K562 (cell line): ENCODE measurements around the gene AAK1. TPM values are rescaled to one million over a fixed set of nuclear protein-coding genes. Genes with fewer than 3 reads are reported as not detected.
A peak's percentile ranks its signal among the peaks of the same experiment; 100 is the strongest.

Experiments
- ATAC-seq: fragments of 200-7000 bp; cut with Tn5 transposase; 3 replicates; pipeline ENCODE4 v1.9.1; 2020; ENCODE audit warnings: moderate library complexity
- BruUV-seq: library from RNA; stranded (reverse); fragments of 400-500 nt; replicated peaks from 2 replicates; lab custom pipeline; 2021; lab: Mats Ljungman, UMichigan
- CTCF ChIA-PET: fragments of 300-600 bp; formaldehyde crosslinking; extraction: SDS; loops from one replicate; lab custom pipeline; 2021; ENCODE audit warnings: low intra/inter-chr PET ratio; lab: Yijun Ruan, JAX
- POLR2A ChIA-PET: fragments of 300-600, 350-650 bp; sonication (Branson Sonifier 250); formaldehyde crosslinking; extraction: SDS; loops from one replicate; lab custom pipeline; 2021; ENCODE audit warnings: antibody characterized with exemption, inconsistent platforms; lab: Yijun Ruan, JAX
- DNase-seq, 4 experiments: peaks; one replicate each; pipeline versions ENCODE4 v3.0.0 to v3.0.0-alpha.2; 2011 to 2018; ENCODE audit warnings: low spot score in 3 of 4, mixed read lengths in 3 of 4; ENCODE audit errors: extremely low read depth in 1 of 4
- FAIRE-seq: peaks from 2 replicates; lab custom pipeline; 2011; peaks lifted over from hg19 to GRCh38; lab: Jason Lieb, UNC
- H2AFZ ChIP-seq: 2 replicates; pipeline ENCODE4 v1.6.0; 2011; ENCODE audit warnings: low read depth, low read length, control low read depth, inconsistent platforms
- H3K27ac ChIP-seq: fragments of 200-600 bp; 3 replicates; pipeline ENCODE4 v1.8.0; 2011; ENCODE audit warnings: low read depth, mild to moderate bottlenecking, control low read depth, inconsistent platforms, low read length, moderate library complexity, mixed read lengths; ENCODE audit errors: extremely low read depth
- H3K27me3 ChIP-seq, 2 experiments: fragments of 300-600 bp in 1 of 2; 2 replicates in 1 of 2; 3 replicates in 1 of 2; pipeline versions ENCODE4 v1.6.0 to v1.8.0; 2011; ENCODE audit warnings: inconsistent platforms in 2 of 2, low read length in 2 of 2, mild to moderate bottlenecking in 1 of 2, mixed read lengths in 1 of 2, moderate library complexity in 1 of 2; ENCODE audit not compliant: control insufficient read depth in 2 of 2, insufficient read depth in 2 of 2
- H3K36me3 ChIP-seq: fragments of 300-600 bp; 3 replicates; pipeline ENCODE4 v1.8.0; 2011; ENCODE audit warnings: mild to moderate bottlenecking, low read length, inconsistent platforms; ENCODE audit not compliant: control insufficient read depth, insufficient read depth
- H3K4me1 ChIP-seq, 2 experiments: fragments of 200-600 bp in 1 of 2; replicated peaks in 1 of 2; 2 replicates in 1 of 2; 3 replicates in 1 of 2; pipeline versions ENCODE4 v1.5.1 to v1.8.0; 2011; ENCODE audit warnings: inconsistent platforms in 2 of 2, low read length in 2 of 2, mild to moderate bottlenecking in 1 of 2, mixed read lengths in 1 of 2, moderate library complexity in 1 of 2; ENCODE audit not compliant: control insufficient read depth in 2 of 2, insufficient read depth in 2 of 2
- H3K4me2 ChIP-seq: 2 replicates; pipeline ENCODE4 v1.6.1; 2011; ENCODE audit warnings: low read length, control low read depth, inconsistent platforms, mixed read lengths; ENCODE audit not compliant: insufficient read depth
- H3K4me3 ChIP-seq: fragments of 200-600 bp; sonication (generic), shearing (Covaris generic); 2 replicates; pipeline ENCODE4 v1.5.1; 2016; ENCODE audit warnings: control low read depth, inconsistent platforms
- H3K79me2 ChIP-seq: fragments of 200-600 bp; 3 replicates; pipeline ENCODE4 v1.8.0; 2011; ENCODE audit warnings: low read length, inconsistent platforms; ENCODE audit not compliant: control insufficient read depth, insufficient read depth
- H3K9ac ChIP-seq, 2 experiments: 2 replicates each; pipeline versions ENCODE4 v1.6.0 to v1.6.1; 2011; ENCODE audit warnings: low read depth in 2 of 2, low read length in 2 of 2, control low read depth in 1 of 2, inconsistent platforms in 1 of 2, mild to moderate bottlenecking in 1 of 2, mixed read lengths in 1 of 2; ENCODE audit not compliant: insufficient read depth in 1 of 2
- H3K9me1 ChIP-seq: one replicate; pipeline ENCODE4 v1.6.0; 2011; ENCODE audit warnings: inconsistent platforms, mild to moderate bottlenecking, low read length, moderate library complexity; ENCODE audit not compliant: control insufficient read depth, insufficient read depth
- H3K9me3 ChIP-seq: replicated peaks from 2 replicates; pipeline ENCODE4 v1.5.1; 2011; ENCODE audit warnings: low read depth, low read length, inconsistent platforms; ENCODE audit not compliant: control insufficient read depth, insufficient read depth
- H4K20me1 ChIP-seq: replicated peaks from 2 replicates; pipeline ENCODE4 v1.6.1; 2011; ENCODE audit warnings: low read length, inconsistent platforms, mixed read lengths; ENCODE audit not compliant: control insufficient read depth, insufficient read depth
- CEBPB ChIP-seq: fragments of 450-650 bp; IDR thresholded peaks from 2 replicates; pipeline ENCODE4 v1.6.1; 2016; ENCODE audit warnings: missing genetic modification characterization, missing compliant biosample characterization
- LEF1 ChIP-seq: fragments of 450-650 bp; IDR thresholded peaks from 2 replicates; pipeline ENCODE4 v1.6.1; 2016; ENCODE audit warnings: mild to moderate bottlenecking
- MCM7 ChIP-seq, 2 experiments: fragments of 450-650 bp; IDR thresholded peaks; 2 replicates each; pipeline ENCODE4 v1.6.1; 2016 to 2018
- MXI1 ChIP-seq: IDR thresholded peaks from 2 replicates; pipeline ENCODE4 v1.6.1; 2011; ENCODE audit warnings: low read depth, mild to moderate bottlenecking, improper control_type of control experiment, low read length
- PCBP2 ChIP-seq: fragments of 200-400 bp; formaldehyde crosslinking; IDR thresholded peaks from 2 replicates; pipeline ENCODE4 v1.6.1; 2018; ENCODE audit warnings: low read length, low read depth, mild to moderate bottlenecking, moderate library complexity; ENCODE audit not compliant: poor library complexity, severe bottlenecking
- PHTF2 ChIP-seq: fragments of 250-450 bp; sonication (Bioruptor Pico); IDR thresholded peaks from 2 replicates; pipeline ENCODE4 v1.5.0; 2021; ENCODE audit warnings: mild to moderate bottlenecking
- RBM17 ChIP-seq: fragments of 200-400 bp; formaldehyde crosslinking; IDR thresholded peaks from 2 replicates; pipeline ENCODE4 v1.6.1; 2017; ENCODE audit warnings: low read depth, mild to moderate bottlenecking, low read length, borderline replicate concordance
- SAP30 ChIP-seq: fragments of 200-600 bp; sonication (generic); IDR thresholded peaks from 2 replicates; pipeline ENCODE4 v1.6.1; 2012; ENCODE audit warnings: borderline replicate concordance, low read depth, mild to moderate bottlenecking, moderate library complexity, low read length, control low read depth, inconsistent platforms; ENCODE audit not compliant: insufficient read depth, poor library complexity, severe bottlenecking
- WGBS: fragments of 100-300 bp; shearing (Covaris generic); methylation state at CpG from one replicate; pipeline ENCODE4 v1.1.6; 2016; ENCODE audit warnings: low coverage, mixed read lengths; ENCODE audit not compliant: insufficient coverage; ENCODE audit errors: missing lambda C conversion rate; 5-methylcytosine and 5-hydroxymethylcytosine counted together
- in situ Hi-C: fragments of 300-500 bp; cut with MboI; formaldehyde crosslinking; loops from 4 replicates; pipeline ENCODE4 v1.15.0; 2018; ENCODE audit warnings: inconsistent platforms, mixed read lengths
- intact Hi-C: fragments of 100-400 bp; cut with micrococcal nuclease; formaldehyde crosslinking; loops from 2 replicates; pipeline ENCODE4 v1.14.2; 2022
- polyA plus RNA-seq, 8 experiments: library from polyadenylated mRNA; depleted of rRNA in 4 of 8; stranded (reverse) in 5 of 8; unstranded in 3 of 8; fragments of >200 nt; fragmentation: Nextera tagmentation in 2 of 8; fragmentation: Illumina TruSeq in 1 of 8; extraction: Ambion mirVana in 2 of 8; extraction: Trizol in 1 of 8; gene quantifications; 2 replicates each; pipeline versions ENCODE4 v1.2.1 to v1.2.3, GENCODE V29; 2011 to 2014; ENCODE audit warnings: inconsistent platforms in 1 of 8, missing spikeins in 1 of 8
- total RNA-seq, 7 experiments: library from RNA; depleted of rRNA in 6 of 7; stranded (reverse); fragments of >200 nt in 6 of 7; fragmentation: Illumina TruSeq in 2 of 7; extraction: Trizol in 2 of 7; gene quantifications; 2 replicates each; pipeline versions ENCODE4 v1.2.1 to v1.2.3, GENCODE V29; 2011 to 2021; ENCODE audit warnings: low replicate concordance in 1 of 7
- TF ChIP-seq, protein P1 (sequence below), 2 experiments: fragments of 450-650 bp; IDR thresholded peaks; 2 replicates each; pipeline ENCODE4 v1.6.1; 2016; ENCODE audit warnings: mild to moderate bottlenecking in 2 of 2, borderline replicate concordance in 1 of 2, low read depth in 1 of 2, moderate library complexity in 1 of 2
- TF ChIP-seq, protein P2 (sequence below), 2 experiments: fragments of 450-650 bp in 1 of 2; sonication (generic) in 1 of 2; formaldehyde crosslinking in 1 of 2; IDR thresholded peaks in 1 of 2; conservative IDR thresholded peaks in 1 of 2; 2 replicates each; pipeline versions ENCODE4 v1.6.1 to v1.8.1; 2016 to 2023; ENCODE audit warnings: mild to moderate bottlenecking in 2 of 2, moderate library complexity in 2 of 2, inconsistent platforms in 1 of 2, missing genetic modification reagents in 1 of 2

AAK1 gene
- total and polyA plus RNA-seq, 9 of the 15 experiments (the other 6 are each of a cell fraction or from before 2014, with no cell fraction given), result 0.89 to 17.1 (median 6.0) TPM

DNA sequence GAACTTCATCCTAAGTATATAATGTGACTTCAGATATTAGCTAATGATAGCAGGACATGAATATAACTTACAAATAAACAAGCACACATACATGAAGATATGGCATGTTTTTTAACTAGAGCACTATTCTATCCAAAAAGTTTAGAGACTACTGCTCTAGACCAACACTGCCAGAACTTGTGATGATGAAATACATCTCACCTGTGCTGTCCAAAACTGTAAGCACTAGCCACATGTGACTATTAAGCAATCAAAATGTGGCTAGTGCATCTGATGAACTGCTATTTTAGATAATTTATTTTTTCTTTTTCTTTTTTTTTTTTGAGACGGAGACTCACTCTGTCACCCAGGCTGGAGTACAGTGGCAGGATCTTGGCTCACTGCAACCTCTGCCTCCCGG lies 7.1 kb downstream of the AAK1 start:
- H3K4me3 ChIP-seq, result no peak overlapping the region
- ATAC-seq, result no peak
- H3K4me2 ChIP-seq, result no peak overlapping the region
- BruUV-seq, result no TSS peak
- peaks cover 10% of the 10 kb centered on the region; the same call in 2 of the 3 replicates for H3K79me2 ChIP-seq
- H3K27me3 ChIP-seq, result no peaks in the 10 kb centered on the region
- H3K9me3 ChIP-seq, result no peaks in the 10 kb centered on the region
- no peak for DNase-seq
- H3K36me3 ChIP-seq, result no peaks in the 10 kb centered on the region
- POLR2A ChIA-PET, result interaction anchor here (4.8 to 7.7 kb wide), 2 partner anchors 9 to 11 kb away, joined by 25 to 70 read pairs; partner anchors contain the start of gene AAK1
- H2AFZ ChIP-seq, result no peak overlapping the region
- H3K9ac ChIP-seq, result no peak overlapping the region
- H3K27ac ChIP-seq, result no peak overlapping the region
- peaks cover 6% of the 10 kb centered on the region; the same call in 1 of the 2 replicates for H4K20me1 ChIP-seq
- no peak for FAIRE-seq
- CTCF ChIA-PET, result no interaction called here
- peaks cover 3 to 22% of the 10 kb centered on the region in 2 experiments; a peak in 3 of 5 replicates for H3K4me1 ChIP-seq
- no peaks in the 10 kb centered on the region for H3K9me1 ChIP-seq
- in situ Hi-C loops, result no loop called here
- WGBS, result 94% methylated on average over 2 of the region's 2 CpGs
- intact Hi-C loops, result no loop called here
- TF ChIP-seq, protein P1, sequence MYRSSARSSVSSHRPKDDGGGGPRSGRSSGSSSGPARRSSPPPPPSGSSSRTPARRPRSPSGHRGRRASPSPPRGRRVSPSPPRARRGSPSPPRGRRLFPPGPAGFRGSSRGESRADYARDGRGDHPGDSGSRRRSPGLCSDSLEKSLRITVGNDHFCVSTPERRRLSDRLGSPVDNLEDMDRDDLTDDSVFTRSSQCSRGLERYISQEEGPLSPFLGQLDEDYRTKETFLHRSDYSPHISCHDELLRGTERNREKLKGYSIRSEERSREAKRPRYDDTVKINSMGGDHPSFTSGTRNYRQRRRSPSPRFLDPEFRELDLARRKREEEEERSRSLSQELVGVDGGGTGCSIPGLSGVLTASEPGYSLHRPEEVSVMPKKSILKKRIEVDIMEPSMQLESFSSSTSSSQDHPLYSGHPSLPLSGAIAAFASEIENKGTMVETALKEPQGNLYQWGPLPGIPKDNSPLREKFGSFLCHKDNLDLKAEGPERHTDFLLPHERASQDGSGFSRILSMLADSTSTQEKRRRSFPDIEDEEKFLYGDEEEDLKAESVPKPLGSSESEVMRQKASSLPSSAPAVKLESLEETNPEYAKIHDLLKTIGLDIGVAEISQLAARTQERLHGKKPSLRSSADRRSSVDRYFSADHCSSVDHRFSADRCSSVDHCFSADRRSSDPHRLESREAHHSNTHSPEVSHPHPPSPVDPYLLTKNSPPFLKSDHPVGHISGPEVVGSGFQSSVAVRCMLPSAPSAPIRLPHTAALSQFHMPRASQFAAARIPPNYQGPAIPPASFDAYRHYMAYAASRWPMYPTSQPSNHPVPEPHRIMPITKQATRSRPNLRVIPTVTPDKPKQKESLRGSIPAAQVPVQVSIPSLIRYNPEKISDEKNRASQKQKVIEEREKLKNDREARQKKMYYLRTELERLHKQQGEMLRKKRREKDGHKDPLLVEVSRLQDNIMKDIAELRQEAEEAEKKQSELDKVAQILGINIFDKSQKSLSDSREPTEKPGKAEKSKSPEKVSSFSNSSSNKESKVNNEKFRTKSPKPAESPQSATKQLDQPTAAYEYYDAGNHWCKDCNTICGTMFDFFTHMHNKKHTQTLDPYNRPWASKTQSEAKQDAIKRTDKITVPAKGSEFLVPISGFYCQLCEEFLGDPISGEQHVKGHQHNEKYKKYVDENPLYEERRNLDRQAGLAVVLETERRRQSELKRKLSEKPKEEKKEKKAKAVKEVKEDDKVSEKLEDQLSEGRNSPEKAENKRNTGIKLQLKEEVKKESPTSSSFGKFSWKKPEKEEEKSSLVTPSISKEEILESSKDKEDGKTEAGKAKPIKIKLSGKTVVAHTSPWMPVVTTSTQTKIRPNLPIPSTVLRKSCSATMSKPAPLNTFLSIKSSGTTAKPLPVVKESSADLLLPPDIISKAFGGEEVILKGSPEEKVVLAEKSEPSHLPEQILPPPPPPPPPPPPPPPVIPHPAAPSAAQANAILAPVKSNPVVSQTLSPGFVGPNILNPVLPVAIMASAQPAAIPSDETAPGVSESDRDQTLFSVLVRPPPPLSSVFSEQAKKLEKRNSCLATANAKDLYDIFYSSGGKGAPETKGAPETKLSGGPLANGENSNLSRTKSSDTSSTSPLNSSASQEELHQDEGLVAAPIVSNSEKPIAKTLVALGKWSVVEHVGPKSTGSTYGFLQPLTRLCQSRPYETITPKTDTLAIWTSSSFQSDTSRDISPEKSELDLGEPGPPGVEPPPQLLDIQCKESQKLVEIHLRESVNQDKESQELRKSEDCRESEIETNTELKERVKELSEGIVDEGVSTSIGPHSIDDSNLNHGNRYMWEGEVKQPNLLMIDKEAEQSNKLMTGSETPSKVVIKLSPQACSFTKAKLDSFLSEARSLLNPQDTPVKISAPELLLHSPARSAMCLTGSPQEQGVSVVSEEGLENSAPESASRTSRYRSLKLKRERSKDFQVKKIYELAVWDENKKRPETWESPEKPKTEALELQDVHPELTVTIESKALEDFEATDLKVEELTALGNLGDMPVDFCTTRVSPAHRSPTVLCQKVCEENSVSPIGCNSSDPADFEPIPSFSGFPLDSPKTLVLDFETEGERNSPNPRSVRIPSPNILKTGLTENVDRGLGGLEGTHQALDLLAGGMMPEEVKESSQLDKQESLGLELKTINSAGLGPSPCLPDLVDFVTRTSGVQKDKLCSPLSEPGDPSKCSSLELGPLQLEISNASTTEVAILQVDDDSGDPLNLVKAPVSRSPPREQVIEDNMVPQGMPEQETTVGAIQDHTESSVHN (IDR thresholded peaks at IDR 0.05; ENCODE audit: borderline replicate concordance in 1 of 2, low read depth in 1 of 2), result no peak
- TF ChIP-seq PCBP2 (no peak), MXI1 (no peak), MCM7 (IDR thresholded peaks at IDR 0.05) (no peak), SAP30 (no peak), LEF1 (no peak), PHTF2 (no peak), CEBPB (tag) (peak; percentile 61), RBM17 (no peak)
- TF ChIP-seq, protein P2, sequence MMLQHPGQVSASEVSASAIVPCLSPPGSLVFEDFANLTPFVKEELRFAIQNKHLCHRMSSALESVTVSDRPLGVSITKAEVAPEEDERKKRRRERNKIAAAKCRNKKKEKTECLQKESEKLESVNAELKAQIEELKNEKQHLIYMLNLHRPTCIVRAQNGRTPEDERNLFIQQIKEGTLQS (IDR thresholded peaks at IDR 0.05), result peak; percentile 66
- TF ChIP-seq, protein P2 (CRISPR knock-in tag; conservative IDR thresholded peaks at IDR 0.05), result no peak
